SIG-M5 treated with dmso at 0.1 percent for 504 hours (cell line): ENCODE data around the gene IKZF2.

ENCODE experiments used
- DNase-seq: peaks from one replicate; lab custom pipeline; 2025; ENCODE audit not compliant: unreplicated experiment; lab: John Stamatoyannopoulos, UW

Gene IKZF2

DNA sequence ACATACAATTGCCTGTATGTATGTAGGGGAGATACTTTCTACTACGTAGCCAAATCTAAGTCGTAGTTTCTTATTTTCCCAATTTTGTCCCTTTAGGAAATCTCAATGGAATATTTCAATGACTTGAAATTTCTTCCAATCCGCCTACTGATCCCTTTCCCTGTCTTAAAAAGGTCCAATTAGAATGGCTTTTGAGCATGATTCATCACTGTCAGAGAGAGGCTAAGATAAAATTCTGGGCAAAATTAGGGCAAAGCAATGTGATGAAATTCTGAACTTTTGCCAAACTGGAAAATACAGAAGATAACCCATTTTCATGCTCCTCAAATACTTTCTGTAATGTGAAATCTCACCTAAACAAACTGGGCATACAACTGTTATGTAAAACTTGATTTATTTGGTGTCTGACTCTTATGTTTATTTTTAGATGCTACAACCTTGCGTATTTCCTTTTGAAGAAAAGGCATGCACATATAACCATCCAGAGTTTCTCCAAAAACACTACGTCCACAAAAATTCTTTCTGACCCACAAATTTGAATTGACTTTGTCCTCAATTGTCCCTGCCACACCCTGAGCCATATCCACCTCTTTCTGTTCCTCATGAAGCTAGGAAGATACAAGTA is 147.1 kb downstream of the IKZF2 start:
- no peak for DNase-seq

DNA sequence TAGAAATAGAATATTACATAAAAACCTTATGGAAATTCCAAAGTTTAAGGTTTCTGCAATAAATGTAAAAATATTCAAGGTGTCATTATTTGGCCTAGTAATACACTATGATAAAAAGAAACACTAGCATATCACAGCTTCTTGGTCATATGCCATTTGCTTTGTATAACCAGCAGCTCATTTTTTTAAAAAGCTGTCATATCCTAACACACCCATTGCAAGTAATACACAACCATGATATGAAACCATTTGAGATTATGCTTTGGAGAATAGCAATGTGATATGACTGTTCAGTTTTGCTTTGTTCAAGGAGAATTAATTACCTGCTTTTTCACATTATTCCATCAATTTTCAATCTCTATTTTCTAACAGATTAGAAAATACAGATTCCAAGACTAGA is 149.0 kb downstream of the IKZF2 start:
- no peak for DNase-seq

DNA sequence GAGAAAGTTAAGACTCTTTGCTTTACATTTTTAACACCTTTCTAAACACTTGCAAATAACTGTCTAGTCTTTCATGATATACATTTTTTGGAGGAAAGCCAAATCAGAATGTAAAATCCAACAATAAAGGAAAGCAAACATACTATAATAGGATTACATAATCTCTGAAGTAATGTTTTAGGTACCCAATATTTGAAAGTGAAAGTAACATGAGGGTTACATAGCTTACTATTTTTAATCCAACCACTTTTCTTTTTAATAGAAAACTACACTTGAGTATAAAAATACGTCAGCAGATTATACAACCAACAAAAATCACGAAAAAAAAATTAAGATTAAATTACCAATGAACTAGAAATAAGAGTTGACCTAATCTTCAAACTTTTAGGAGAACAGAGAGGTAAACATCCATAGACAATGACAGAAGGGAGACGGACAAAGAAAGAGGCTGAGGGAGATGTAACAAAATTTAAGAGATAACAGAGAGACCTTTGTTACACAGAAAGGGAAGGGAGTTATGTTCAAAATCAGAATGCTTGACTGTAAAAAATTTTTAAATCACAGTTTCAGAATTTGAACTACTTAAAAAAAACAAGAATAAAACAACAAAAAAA is 150.0 kb downstream of the IKZF2 start:
- DNase-seq, result no peak

DNA sequence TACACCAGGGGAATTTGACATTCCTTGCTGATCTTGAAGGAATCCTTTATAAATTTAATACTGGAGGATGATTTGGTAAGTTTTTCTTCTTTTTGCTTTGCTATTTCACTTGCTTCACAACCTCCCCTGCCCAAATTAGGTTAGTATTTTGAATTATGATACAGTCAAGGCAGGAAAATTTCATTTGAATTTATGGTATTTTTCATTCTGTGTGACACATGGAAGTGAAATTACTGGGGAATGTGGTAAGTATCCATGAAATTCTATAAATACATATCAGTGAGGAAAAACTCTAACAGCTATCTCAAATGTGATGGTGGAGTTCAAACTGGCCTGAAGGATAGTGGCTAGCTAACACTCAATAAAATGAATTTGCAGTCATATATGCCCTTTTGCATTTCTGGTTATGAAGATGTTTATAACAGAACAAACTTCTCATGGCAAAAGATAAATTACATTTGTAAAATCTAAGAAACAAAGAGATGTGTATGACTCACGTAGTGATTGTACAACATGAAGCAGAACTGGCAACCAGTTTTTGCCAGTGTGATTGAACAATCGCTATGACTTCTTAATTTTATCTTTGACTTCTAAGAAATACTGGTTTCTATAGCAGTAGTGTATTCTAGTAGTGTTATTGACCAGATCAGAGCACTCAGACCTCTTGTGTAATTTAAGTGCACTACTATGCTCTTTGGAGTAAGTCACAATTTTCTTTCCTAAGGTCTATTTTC is 152.6 kb downstream of the IKZF2 start:
- DNase-seq, result no peak

DNA sequence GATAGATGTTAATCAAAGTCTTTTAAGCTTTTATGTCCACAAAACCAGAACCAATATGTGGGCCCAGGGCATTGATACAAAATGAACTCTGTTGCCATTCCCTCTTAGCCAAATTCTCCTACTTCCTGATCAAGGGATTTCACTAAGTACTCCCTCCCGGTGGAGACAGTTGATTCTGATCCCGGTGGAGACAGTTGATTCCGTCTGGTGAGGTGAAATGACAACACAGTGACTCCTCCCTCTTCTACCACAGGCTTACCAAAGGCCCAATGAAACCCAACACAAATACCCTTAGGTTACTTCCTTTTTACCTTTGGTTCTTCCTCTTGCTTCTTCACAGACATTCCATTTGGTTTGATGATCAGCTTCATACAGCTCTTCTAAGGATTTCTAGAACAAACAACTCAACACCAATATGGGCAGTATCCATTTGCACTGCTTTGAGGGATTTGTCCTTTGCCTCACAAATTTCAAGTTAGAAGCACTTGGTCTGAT is 153.8 kb downstream of the IKZF2 start:
- no peak for DNase-seq

DNA sequence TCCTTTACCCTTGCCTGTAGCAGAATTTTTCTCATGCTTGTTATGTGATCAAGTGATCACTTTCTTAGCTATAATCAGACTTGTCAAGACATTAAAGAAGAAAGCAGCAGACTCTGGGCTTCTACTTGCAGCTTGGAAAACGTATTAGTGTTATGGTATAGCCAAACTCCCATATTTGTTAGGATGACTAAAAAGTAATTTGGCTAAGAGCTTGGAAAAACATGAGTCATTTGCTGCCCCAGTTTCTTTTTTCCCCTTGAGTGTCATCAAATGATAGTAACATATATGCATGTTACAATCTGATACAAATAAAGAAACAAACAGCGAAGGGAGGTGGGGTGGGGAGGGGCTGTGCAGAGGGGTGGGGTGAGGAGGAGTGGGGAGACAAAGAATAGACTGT is 155.5 kb downstream of the IKZF2 start:
- DNase-seq, result no peak

DNA sequence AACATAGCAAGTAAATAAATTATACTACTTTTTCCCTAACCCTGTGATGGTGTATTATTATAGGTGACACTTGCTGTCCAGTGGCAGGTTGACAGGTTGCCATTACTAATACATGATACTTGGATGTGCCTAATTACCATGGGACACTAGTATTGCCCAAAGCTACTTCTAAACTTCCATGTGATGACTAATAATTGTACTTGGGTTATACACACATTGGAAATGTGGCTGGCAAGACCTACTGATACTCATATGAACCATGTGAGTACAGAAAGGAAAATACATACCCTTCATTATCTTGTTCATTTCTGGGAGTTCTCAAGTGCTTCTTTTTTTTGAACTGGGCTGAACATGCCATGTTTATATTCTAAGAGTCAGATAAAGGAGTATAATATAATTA is 156.4 kb downstream of the IKZF2 start:
- no peak for DNase-seq

DNA sequence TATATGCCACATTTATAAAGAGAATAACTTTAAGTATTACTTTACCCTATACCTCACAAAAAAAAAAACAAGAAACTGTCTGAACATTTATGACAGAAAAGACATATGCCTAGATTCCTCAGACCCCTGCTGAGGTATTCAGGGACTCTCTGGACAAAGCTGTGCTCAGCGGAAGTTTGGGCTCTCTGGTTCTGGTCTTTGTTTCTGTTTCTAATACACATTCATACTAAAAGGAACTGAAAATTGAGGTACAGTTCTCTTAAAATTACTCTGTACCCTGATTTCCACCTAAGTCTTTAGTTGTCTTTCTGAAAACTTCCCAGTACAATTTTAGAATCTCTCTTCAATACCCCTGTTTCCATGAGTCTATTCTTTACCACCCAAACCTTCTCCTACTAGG is 160.3 kb downstream of the IKZF2 start:
- DNase-seq, result no peak

DNA sequence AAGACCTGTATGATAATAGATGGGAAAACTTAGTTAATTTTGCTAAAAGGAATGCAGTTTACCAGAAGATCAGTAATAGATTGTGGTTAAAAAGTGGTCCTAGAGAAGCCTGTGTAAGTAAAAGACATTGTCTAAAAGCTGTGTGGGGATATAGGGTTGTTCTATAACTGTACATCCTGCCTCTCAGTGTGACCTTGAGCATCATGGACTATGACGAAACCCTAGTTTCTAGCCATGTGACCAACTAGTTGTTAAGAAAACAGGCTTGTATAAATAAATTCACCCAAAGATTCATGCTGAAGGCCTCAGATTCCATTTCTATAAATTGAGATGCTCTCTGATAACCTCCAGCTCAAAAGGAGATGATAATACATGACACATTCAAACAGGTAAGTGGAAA is 160.7 kb downstream of the IKZF2 start:
- no peak for DNase-seq

DNA sequence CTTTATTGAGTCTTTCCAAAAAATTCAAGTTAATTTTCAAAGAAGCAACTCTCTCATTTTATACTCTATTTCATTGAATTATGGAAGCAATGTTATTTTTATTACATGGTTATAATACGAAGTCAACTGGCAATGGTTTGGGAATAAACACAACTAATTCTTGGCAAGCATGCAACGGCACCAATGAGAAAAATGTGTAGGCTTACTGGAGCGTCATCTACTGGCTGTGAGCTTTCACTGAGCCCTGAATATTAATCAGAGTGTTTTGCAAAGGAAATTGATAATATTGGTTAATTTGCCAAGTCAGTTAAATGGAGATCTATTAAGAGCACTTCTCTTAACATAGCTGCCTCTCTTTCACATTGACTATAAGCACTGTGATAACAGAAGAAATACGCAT is 163.9 kb downstream of the IKZF2 start:
- no peak for DNase-seq

DNA sequence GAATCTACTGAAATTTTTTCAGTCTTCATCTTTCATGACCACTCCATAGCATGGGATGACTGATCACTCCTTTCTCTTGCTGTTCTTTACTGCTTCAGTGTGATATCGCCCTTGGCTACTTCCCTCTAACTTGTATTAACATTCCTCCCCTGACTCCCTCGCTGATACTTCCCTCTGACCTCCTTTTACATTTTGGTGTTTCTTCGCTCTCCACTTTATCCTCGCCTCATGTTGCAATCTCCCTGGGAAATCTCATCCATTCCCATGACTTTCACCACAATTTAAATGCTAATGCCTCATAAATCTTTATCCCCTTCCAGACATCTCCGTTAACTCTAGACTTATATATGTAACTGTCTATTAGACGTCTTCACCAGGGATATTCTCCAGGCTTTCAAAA is 167.3 kb downstream of the IKZF2 start:
- no peak for DNase-seq

DNA sequence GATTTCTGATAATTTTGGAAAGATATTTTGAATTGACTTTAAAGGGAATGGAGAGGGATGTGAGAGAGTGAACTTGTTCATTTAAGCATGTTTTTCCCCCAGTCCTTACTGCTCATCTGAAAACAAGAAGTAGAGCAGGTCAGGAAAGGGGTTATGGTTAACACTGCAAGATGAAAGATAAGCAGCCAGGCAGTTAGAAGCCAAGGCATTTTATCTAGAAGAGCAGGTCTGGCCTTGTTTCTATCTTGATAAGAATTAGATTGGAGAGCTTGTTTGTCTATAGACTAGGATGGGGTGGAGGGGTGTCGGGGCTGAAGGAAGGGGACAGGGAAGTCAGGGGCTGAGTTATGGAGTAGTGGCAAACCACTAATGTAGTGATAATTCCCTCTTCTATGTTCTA is 171.6 kb downstream of the IKZF2 start:
- DNase-seq, result no peak

DNA sequence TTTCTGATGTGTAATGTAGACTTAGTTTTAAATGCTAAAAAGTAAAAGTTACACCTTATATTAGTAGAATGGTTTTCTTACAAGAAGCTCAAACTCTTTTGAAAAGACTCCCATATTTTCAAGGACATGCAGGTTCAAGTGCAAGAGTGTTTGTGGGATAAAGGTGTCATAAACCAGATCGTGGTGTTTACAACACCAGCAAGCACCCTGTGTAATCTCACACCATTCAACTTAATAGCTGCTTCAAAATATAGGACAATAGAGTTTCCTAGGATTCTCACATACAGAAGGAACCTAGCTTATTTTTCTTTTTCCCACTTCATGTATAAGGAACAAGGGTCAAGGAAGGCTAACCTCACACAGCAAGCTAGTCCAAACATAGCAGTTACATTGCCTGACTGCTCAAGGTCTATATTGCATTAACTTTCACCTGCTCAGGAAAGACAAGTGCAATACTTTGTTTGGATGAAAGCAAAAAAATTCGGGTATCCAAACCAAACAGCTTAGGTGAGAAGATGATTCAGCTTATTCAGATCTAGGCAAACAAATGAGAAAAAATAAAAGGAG is 172.3 kb downstream of the IKZF2 start:
- DNase-seq, result no peak

DNA sequence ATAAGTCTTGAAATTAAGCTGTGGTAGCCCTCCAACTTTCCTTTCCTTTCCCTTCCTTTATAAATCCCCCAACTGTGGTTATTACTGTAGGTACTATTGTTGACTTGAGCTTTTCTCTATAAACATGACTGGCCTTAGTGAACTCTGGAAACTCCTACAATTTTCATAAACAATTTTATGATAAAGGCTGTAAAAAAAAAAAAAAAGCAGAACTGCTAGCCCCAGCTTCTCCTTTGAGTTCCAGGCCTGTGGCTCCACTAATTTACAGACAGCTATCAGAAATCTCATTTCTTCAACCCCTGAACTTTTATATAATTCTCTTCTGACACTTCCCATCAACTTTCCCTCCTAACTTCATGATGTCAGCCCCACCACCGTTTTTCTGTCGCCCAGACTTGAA is 174.3 kb downstream of the IKZF2 start:
- DNase-seq, result no peak

DNA sequence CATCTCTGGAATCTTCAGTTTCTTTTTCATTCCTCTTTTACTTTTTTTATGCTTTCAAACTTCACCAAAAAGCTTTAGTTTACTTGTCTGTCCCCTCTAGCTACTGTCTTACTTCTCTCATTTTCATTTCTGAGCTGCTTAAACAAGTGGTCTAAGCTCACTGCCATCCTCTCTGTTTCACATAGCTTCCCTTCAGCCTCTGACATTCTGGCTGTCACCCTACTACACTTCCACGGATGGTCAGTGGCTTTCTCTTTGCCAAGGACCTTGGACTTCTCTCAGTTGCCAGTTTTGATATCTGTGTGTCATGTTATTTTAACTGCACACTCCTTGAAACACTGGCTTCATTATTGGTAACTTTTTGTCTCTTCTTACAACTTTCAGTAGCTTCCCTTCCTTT is 176.1 kb downstream of the IKZF2 start:
- DNase-seq, result no peak

DNA sequence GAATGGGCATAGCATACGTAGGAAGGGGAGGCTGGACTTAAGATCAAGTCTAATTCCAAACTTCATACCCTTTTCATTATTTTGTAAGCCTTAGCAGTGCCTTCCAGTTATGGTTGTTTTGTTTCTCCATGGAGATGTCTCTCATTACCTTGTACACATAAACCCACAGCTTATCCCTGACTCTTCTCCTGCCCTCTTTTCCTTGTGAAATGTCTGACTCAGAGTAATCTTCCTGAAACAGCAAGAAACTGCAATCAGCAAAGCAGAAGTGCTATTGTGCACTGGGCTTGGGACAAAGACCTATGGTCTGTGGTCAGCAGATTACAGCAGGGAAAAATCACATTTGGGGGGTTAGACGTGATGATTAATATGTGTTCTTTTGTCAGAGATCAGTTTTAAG is 176.7 kb downstream of the IKZF2 start:
- no peak for DNase-seq

DNA sequence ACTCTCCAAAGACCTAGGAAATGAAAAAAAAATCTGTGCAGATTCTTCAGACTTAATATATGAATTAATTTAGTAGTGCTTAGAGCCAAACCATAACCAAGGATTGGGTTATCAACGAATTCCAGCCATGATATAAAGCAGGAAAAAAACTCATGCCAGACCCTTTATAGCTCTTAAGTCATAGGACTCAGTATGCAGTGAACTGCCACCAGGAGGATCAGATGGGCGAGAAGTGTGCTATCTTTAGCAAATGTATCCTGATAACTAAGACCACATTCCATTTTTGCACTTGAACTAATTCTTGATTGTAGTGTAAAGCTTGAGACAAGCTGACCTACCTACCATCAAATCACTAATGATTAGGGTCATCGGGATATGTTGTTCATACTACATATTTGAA is 178.1 kb downstream of the IKZF2 start:
- DNase-seq, result no peak

DNA sequence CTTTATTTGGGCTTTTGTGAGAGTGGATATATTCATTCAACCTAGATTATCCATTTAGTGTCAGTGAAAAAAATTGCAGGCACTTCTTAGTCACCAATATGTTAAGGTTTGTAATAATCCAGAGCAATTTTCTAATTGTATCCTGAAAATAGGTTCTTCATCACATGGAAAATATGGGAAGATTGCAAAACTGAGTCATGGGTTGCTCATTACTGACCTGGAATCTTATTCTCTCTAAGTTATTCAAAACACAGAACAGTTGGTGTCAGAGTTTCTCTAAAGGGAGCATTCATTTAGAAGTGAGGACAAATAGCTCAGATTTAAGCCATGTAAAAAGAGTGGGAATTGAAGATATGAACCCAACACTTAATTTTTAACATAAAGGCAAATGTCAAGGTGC is 181.3 kb downstream of the IKZF2 start:
- no peak for DNase-seq

DNA sequence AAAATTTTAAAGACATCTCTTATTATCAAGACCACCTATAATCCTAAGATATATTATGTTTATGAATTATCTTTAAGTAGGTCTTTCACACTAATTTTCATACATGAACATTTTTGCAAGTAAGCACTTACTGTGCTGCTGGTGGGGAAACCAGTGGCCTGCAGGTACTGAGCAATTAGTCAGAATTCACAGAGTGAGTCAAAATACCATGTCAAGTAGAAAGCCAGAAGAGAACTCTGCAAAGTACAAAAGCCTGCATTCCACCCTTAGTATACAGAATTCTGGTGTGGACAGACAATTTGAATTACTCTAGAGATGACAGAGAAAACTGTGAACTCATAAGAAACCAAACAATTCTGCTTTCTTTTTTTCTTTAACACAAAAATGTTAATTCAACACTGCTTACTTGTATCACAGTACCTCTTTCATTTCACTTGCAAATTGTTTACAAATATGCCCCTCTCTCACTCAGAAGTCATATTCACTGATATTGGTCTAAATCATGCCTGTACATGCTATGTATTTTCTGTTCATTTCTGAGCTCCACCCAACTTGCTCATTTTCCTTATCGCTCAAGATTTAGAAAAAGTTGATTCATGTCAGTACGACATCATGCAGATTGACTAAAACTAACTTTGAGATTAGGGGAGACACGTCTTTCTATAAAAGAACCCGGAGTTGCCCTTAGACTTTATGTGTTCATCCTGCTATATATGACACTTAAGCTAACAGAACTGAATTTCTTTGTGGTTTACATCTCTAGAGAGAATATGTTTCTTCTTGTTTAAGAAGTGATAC is 182.9 kb downstream of the IKZF2 start:
- DNase-seq, result no peak

DNA sequence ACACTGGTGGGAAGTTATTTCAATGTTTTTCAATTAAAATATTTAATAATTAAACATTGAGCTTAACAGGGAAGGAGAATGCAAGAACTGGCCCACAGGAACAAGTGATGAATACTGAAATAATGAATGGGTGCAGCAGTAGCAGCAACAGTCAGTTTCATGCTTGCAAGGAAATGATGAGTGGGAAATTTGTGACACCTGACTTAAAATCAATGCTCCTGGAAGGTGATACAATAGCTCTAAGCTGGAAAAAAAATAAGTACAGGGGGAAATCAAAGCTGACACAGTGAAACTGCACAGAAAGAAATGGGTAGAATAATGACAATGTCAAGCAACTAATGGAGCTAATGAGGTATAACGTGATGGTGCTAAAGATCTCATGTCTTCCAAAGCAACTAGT is 184.5 kb downstream of the IKZF2 start:
- DNase-seq, result no peak

DNA sequence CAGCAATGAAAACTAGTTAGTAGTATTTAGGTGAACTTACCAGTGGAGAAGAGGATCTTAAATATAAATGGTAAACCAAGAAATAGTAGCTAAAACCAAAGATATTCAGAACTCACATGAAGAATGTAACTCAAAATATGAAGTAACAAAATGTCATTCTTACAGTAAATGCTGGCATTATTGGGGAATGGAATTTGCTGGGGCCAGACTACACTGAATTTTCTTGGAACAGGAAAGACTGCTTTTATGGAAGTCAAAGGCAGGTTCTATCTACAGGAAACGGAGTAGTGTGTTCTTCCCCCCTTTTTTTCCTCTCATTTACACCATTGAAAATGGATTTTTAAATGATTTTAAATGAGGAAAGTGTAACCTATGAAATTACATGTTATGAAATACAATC is 188.7 kb downstream of the IKZF2 start:
- no peak for DNase-seq
